HG03097 (cell line): ENCODE results near the gene ARPC1B.
"Not testable (repeated sequence)": the region's sequence is repeated elsewhere in the genome, so short reads cannot be mapped to it uniquely, and the experiment has no call there.

Experiments
- ATAC-seq: cut with Tn5 transposase; IDR thresholded peaks from one replicate; pipeline ENCODE4 v1.9.1; 2021; ENCODE audit not compliant: unreplicated experiment, low FRiP score

Gene ARPC1B

DNA sequence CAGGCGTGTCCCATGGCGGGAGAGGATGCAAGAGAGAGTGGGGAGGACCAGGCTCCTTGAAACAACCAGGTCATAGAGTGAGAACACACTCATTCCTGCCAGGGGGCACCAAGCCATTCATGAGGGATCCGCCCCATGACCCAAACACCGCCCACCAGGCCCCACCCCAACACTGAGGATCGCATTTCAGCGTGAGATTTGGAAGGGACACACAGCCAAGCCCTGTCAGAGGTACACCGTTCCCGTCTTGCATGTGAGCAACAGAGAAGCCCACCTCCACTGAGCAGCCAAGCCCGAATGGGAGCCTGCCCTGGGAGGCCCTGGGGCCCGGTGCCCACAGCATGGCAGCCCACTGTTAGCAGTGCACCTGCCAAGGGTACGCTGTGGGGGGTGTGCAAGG lies 7.9 kb upstream of the ARPC1B start:
- ATAC-seq, result no peak

DNA sequence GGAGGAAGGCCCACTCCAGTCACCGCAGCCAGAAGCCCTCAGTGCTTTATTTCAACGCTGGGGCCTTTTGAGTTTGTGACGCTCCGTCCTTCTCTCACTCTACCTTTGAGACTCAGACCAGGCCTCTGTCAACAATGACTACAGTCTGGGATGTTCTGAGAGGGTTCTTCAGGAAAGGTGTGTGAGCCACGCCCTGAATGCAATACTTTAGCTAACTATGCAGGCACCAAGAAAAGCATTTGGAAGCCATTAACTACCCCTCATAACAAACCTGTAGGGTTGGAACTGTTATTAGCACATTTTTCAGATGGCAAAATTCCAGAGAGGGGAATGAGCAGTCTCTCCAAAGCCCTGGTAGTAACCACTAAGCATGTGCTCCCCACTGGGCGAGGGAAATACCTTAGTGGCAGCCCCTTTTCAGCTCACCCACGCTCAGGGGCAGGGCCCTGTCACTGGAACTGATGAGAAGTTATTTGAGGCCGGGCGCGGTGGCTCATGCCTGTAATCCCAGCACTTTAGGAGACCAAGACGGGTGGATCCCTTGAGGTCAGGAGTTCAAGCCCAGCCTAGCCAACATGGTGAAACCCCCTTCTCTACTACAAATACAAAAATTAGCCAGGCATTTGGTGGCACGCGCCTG lies 5.7 kb upstream of the ARPC1B start:
- no peak for ATAC-seq

DNA sequence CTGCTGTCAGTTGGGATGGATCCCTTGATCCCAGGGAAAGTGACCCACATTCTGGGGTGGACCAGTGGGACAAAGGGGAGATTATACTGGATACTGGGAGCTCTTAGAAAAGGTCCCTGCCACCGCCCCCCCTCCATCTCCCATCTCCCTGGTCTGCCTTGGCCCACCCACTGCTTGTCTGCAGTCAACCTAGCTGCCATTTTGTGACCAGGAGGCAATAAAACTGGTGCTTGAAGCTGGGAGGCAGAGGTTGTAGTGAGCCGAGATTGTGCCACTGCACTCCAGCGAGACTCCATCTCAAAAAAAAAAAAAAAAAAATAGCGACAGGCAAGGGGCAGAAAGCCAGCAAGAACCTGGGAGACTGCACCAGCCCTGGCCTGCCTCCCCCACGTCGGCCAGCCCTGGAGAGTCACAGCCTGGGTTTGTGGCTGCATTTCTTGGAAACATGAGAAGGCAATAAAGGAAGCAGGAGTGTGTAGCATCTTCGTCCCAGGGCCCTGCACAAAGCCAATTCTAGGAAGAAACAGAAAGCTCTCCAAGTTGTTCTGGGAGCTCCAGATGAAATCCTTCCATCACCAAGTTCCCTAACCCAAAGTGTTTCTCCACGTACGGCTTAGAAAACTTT lies 4.7 kb upstream of the ARPC1B start:
- ATAC-seq, result no peak

DNA sequence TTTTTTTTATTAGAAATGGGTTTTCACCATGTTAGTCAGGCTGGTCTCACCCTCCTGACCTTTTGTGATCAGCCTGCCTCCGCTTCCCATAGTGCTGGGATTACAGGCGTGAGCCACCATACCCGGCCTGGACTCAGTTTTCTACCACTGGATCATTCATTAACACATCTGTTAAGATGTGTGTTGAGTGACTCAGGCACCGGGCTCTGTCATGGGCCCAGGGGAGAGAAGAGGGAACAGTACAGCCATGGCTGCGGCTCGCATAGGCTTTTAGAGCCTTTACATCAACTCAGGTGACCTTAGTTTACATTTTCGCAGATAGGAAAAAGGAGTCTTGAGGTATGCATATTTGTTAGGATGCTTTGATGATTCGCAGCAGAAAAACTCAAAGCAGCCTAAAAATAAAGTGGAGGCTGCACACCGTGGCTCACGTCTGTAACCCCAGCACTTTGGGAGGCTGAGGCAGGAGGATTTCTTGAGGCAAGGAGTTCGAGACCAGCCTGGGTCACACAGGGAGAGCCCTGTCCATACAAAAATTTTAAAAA lies 3.1 kb upstream of the ARPC1B start:
- ATAC-seq, result no peak

DNA sequence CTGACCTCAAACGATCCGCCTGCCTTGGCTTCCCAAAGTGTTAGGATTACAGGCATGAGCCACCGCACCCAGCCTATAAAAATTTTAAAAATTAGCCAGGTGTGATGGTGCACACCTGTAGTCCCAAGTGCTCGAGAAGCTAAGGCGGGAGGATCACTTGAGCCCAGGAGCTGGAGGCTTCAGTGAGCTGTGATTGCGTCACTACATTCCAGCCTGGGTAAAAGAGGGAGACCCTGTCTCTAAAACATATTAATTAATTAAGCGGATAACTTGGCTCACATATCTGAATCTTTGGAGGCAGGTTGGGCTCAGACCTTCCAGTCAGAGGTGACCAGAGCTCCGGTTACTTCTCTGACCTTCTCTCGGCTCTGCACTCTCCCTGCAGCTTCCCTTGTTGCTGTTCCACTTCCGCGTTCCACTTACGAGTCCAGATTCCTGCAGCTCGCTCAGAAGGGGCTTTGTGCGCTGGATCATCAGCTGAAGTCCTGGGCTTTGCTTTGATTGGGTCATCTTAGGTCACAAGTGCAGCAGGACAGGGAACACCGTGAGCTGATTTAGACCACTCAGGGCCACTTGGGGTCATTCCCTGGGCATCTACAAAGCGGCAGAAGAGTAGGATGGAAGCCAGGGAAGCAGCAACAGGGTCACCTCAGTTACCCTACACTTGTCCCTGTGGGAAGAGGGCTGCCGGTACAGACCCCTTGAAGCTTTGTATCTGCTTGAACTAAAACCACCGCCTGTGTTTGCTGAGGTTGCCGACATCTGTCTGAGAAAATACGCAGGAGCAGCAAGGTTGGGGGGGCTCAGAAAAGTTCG lies 2.0 kb upstream of the ARPC1B start:
- ATAC-seq, result no peak

DNA sequence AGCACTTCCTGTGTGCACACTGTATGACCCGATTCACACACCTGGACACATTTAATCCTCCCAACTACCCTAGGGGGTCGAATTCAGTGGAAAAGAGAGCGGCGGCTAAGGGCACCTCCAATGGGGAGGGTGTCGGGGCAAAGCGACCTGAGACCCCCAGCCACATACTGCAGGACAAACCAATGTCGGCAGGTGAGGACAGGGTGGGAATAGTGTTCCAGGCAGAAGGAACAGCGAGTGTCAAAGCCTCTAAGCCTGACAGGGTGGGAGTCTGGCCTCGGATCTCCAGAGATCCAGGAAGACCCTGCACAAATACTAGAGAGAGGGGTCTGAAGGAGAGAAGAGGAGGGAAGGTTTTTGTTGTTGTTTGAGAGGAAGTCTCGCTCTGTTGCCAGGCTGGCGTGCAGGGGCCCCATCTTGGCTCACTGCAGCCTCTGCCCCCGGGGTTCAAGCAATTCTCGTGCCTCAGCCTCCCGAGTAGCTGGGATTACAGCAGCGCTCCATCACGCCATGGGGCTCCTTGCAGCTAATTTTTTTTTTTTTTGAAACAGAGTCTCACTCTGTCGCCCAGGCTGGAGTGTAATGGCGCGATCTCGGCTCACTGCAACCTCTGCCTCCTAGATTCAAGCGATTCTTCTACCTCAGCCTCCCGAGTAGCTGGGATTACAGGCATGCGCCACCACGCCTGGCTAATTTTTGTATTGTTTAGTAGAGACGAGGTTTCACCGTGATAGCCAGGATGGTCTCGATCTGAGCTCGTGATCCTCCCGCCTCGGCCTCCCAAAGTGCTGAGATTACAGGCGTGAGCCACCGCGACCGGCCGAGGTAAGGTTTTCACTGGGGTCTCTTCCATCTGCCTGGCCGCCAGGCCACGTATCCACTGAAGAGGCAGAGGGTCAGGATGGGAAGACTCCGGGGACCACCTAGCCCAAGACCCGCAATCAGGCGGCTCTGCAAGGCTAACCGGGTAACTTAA lies 1.2 kb upstream of the ARPC1B start:
- no peak for ATAC-seq

DNA sequence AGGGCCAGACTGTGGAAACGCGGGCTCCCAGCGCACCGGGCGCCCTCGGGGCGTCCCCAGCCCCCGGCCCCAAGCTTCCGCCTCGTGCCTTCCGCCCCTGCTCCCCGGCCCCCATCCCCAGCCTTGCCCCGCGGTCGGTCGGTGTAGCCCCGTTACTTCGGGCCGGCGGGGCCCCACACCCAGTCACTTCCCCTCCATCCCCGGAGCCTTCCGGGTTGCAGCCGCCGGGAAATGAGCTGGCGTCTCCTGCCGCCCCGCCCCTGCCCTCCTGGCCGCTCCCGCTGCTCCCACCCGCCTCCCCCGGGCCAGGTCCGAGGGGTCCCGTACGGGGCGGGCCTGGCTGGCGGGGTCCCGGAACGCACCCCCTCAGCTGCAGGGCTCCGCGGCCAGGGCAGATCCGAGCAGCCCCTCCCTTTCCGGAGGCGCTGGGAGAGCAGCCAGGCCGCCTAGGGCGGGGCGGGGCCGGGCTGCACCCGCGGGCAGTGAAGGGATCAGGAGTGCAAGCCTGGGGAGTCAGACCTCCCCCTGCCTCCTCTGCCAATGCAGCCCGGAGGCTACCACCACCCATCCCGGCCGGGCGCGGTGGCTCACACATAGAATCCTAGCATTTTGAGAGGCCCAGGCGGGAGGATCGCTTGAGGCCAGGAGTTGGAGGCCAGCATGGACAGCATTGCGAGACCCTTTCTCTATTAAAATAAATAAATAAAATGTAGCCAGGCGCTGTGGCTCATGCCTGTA lies 709 bp downstream of the ARPC1B start:
- no peak for ATAC-seq

DNA sequence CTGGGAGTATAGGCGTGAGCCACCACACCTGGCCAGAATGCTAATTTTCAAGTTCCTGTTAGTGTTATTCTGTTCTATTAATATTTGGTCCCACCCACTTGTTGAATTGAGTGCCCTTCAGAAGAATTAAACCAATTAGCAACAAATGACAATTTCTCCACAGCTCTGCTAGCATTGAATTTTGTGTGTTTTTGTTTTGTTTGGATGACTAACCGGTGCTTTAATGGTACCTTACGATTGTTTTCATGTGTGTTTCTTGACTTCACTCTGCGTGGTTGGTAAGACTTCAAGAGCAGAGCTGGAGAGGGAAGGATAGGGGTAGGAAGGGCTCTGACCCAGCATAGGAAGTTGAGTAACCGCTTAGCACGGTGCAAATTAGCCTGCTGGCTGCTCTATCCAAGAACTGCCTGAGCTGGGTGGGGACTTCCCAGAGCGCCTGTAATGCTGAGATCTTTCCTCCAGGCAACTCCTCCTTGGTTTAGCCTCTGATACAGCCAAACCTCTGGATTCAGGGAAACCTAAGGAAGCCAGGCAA lies 4.6 kb downstream of the ARPC1B start:
- no peak for ATAC-seq

DNA sequence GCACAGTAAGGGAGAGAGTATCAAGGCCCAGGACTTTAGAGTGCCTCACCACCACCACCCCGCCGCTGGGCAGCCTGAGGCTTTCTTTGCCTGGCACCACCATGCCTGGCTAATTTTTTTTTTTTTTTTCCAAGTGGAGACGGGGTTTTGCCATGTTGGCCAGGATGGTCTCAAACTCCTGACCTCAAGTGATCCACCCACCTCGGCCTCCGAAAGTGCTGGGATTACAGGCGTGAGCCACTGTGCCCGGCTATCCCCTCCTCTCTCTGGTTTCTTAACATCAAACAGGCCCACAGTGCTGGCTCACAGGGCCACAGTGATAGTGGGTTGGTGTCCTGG lies 5.1 kb downstream of the ARPC1B start:
- ATAC-seq, result not testable (repeated sequence)

DNA sequence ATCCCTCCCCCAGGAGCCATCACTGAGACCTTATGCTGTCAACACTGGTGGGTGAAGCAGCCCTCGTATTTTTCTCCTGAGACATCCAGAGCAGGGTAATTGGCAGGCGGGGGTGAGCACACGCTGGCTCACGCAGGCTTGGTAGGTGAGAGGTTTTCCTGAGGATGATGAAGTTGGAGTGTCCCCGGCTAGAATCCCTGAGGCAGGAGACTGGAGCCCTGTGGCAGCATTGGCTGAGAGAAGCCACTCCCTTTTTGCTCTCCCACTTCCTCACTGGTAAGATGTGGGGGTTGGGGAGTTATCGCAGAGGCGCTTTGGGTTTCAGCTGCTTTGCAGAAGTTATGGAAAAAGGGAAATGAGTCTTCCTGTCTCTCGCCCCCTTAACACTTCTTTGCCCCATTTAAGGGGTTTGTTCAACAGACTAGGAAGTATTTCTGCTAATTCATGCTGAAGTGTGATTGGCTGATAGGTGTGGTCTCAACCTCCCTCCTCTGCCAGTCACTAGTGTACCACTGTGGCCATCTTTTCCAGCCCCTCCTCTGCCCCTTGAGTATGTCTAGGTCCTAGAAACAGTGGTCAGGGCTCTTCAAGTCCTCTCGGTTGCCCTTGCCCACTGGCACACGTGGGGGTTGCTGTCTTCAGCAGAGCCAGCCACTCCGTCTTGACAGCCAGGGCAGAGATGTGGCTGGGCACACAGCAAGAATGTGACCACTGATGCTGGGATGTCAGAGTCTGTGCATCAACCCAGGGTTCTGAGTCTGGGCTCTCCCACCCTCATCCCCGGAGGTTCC lies 5.7 kb downstream of the ARPC1B start:
- ATAC-seq, result peak; percentile 27

DNA sequence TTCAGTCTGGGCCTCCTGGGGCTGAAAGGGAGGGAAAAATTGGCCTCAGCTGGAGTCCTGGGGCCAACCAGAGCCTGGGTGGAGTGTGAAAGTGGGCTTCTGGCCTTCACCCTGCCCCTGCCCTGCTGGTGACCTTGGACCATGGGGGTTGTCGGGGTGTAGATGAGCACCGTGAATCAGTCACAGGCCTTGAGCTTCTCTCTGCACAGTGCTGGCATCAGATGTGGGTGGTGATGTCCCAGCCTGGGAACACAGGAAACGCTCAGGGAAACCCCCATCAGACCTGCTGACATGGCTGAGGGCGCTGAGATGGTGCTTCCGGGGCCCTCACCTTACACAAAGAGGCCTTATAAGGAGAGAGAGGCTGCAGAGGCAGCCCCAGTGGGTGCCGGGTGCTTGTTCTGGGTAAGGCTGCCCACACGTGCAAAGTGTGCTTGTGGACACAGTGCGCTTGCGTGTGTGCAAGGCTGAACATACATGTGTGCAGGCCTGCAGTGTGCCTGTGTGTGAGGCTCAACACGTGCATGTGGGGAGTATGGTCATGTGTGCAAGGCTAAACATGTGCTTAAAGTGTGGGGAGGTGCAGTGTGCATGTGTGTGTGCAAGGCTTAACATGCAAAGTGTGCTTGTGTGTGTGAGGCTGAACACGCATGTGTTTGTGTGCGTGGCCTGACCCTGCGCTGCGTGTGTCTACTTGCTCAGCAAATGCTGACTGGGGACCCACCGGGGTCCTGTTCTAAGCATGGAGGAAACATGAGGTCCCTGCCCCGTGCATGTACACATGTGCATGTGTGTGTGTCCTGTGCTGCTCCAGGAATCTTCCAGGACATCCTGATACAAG lies 6.5 kb downstream of the ARPC1B start:
- ATAC-seq, result peak; percentile 75

DNA sequence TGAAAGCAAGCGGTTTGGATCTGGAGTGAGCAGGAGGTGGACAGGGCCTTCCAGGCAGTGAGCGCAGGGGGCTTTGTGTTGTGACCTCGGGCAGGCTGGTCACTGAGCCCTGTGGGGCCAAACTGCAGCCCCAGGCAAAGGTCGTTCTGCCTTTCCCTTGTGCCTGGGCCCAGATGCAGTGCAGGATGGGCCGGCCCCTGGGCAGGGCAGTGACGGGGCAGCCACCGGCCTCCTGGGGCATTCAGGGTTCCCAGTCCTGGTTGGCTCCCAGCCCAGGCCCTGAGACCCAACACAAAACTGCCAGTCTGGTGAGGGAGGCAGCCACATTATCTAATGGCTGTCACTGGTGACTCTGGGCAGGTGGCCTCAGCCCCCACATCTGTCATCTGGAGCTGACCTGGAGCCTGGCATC lies 7.1 kb downstream of the ARPC1B start:
- ATAC-seq, result no peak

DNA sequence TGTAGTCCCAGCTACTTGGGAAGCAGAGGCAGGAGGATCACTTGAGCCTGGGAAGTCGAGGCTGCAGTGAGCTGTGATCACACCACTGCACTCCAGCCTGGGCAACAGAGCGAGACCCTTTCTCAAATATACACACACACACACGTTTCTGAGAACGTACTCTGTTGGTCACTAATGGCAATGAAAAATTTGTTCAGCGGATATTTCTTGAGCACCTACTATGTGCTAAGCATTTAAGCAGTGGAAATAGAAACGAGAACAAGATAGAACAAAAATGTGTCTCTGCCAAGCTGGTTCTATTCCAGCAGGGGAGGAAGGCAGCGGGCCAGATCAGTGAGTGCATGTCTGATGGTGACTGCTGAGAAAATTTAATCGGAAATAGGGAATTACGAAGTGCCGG lies 8.7 kb downstream of the ARPC1B start:
- no peak for ATAC-seq

DNA sequence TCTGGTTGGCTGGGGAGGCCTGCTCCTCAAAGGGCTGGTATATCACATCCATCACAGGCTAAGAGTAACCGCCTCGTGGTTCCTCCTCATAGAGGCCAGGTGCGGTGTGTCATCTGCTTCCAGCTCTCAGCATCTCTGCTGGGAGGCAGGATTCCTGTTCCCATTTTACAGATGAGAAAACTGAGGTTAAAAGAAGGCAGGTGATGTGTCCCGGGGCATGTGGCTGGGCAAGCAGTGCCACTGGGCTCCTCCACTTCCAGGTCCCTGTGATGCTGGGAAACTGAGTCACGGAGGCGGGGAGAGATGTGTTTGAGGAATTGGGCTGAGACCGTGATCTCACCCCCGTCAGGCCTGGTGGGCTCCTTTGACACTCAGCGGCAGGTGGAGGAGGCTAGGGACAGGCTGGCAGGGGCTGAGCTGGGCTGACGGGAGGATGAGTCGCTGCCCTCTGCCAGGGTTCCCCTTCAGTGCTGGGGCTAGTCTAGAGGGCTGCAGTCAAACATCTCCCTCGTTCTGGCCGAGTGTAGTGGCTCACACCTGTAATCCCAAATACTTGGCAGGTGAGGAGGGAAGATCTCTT lies 9.4 kb downstream of the ARPC1B start:
- no peak for ATAC-seq

DNA sequence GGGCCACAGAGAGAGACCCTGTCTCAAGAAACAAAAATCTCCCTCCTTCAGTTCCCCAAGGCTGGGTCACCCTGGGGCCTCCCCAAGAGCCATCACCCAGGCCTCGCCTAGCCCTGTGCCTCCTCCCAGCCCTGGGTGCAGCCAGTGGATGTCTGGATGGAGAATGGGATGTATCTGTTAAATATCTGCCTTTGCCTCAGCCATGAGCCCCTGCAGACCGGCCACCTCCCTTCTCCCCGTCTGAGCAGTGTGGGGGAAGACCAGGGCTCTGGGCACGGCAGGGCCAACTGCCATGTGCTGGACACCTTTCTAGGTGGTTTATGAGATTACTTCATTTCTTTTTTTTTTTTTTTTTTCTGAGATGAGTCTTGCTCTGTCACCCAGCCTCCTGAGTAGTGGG lies 10.0 kb downstream of the ARPC1B start:
- no peak for ATAC-seq

DNA sequence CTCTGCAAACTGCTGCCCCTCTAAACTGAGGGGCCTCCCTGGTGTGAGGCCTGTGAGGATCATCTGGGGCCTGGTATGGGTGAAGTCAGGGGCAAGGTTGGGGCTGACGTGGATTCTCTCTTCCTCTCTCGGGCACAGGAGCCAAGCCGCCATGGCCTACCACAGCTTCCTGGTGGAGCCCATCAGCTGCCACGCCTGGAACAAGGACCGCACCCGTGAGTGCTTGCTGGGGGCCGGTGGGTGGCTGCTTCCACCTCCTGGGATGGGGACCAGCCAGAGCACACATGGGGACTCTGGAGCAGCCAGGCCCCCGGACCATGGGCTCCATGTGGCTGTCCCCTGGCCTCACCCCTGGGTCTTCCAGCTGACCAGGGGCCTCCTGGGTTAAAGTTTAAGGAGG lies 11.0 kb downstream of the ARPC1B start:
- ATAC-seq, result no peak

DNA sequence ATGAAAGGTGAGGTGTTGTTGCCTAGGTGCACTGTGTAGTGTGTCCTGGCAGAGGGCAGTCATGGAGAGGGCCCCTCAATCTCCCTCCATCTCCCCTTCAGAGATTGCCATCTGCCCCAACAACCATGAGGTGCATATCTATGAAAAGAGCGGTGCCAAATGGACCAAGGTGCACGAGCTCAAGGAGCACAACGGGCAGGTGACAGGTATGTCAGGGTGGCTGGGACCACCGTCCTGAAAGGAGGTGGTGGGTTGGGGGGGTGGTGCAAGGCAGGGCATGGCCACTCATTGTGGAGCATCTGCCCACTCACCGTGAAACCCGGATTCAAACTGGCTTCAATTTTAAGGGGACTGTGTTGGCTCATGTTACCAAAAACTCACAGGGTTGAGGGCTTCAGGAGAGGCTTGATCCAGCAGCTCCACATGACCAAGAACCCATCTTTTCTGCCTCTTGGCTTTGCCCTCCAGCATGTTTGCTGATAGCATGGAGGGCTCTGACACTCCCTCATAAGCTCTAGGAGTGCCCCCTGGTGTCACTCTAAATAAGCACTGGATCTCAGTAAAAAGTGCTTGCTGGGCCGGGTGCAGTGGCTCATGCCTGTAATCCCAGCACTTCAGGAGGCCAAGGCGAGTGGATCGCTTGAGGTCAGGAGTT lies 12.2 kb downstream of the ARPC1B start:
- no peak for ATAC-seq
